Activated naive CD4-positive, alpha-beta T cell treated with anti-CD3 and anti-CD28 coated beads, Interleukin-2, amount 50 U/mL, for 16 hours (primary cell): Measurements from ENCODE around the gene PRKCI.

ENCODE experiments used
- DNase-seq: peaks from one replicate; pipeline ENCODE4 v3.0.0-alpha.2; 2020

The PRKCI gene

GRCh38 chr3:170346481-170347392 is 124.5 kb downstream of the PRKCI start:
- DNase-seq: no peak

GRCh38 chr3:170350515-170351413 is 128.5 kb downstream of the PRKCI start:
- DNase-seq: no peak

- DNase-seq: no peak
These were observed 130.7 kb downstream of the PRKCI start for GRCh38 chr3:170352936-170353335.

GRCh38 chr3:170353485-170353884 is 131.3 kb downstream of the PRKCI start:
- no peak for DNase-seq

GRCh38 chr3:170354760-170355159 is 132.5 kb downstream of the PRKCI start:
- no peak for DNase-seq
